Activated CD4-positive, alpha-beta T cell treated with anti-CD3 and anti-CD28 coated beads, Interleukin-2, amount 50 U/mL, for 4 hours (primary cell): ENCODE results near the gene MESD.
"Not testable (repeated sequence)": the region's sequence is repeated elsewhere in the genome, so short reads cannot be mapped to it uniquely, and the experiment has no call there.

ENCODE experiments used
- DNase-seq, 2 experiments: peaks; one replicate each; pipeline ENCODE4 v3.0.0-alpha.2; 2020

The MESD gene

DNA sequence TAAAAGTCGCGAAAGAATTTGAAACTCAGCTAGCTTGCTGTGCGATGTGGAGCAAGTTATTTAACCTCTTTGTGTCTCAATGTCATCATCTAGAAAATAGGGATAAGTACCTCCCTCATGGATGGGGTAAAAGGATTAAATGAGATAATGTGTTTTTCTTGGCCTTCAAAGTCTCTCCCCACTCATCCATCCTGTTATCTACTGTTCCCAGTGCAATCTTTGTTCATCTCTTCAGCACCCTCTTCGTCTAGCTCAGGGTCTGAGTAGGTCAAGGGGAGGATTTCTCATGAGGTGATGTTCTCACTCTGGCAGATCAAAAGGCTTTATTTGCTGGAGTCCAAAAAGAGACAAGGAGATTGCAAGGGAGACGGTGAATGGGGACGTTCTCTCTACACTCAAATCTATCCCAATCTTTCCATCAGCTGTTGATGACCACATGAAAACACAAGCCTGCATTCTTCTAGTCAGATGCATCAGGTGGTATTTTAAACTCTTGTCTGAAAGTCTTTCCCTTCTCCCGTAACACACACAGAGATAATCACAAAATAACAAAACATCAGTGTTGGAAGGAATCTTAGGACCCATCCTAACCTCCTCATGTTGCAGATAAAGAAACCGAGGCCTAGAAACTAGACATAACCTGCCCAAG lies 1.3 kb downstream of the MESD start:
- DNase-seq: no peak

DNA sequence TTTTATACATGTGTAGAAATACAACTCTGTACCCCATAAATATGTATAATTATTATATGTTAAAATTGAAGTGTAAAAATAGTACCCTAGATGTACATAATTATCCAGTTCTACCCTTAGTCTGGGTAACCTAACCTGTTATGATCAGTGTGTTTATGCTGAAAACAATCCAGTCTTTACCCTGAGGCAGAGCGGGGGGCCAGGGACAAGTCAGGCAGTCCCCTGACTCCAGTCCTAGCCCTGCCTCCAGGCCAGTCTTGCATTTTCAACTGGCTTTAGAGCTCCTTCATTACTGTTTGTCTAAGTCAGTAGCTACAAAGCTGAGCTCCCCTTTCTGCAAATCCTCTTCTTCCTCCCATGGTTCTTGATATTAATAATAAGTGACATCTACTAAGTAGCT lies 3.1 kb downstream of the MESD start:
- DNase-seq: no peak

DNA sequence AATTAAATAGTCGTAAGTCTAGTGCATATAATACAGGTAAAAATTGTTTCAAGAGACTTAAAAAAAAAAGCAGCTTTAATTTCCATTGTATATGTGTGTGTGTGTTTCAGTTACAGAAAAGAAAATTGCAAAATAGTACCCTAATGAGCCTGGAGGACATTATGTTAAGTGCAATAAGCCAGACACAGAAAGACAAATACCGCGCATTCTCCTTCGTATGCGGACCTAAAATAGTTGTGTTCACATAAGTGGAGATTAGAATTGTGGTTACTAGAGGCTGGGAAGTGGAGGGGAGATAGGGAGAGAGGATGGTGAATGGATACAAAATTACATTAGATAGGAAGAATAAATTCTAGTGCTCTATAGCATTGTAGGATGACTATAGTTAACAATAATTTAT lies 3.6 kb downstream of the MESD start:
- DNase-seq: no peak

DNA sequence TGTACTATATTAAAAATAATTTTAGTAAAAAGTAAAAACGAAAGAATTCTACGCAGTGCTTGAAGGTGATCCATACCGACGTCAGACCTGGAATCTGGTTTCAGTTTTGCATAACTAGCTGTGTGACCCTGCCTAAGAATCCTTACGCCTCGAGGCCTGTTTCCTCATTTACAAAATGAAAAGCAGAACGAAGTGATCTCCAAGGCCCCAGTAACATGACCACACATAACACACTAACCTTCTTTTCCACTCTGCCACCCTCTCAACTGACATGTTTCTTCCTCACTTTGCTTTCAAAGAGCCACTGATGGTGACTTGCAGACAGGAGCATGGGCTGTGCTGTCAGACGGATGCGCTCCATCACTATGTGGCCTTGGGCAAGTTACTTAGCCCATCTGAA lies 4.8 kb downstream of the MESD start:
- DNase-seq: no peak

DNA sequence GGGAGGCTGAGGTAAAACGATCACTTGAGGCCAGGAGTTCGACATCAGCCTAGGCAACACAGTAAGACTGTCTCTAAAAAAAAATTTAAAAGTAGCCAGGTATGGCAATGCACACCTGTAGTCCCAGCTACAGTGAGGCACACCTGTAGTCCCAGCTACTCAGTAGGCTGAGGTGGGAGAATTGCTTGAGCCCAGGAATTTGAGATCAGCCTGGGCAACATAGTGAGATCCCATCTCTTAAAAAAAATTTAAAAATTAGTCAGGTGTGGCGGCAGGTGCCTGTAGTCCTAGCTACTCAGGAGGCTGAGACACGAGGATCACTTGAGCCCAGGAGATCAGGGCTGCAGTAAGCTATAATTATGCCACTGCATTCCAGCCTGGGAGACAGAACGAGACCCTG lies 6.8 kb downstream of the MESD start:
- no peak for DNase-seq

DNA sequence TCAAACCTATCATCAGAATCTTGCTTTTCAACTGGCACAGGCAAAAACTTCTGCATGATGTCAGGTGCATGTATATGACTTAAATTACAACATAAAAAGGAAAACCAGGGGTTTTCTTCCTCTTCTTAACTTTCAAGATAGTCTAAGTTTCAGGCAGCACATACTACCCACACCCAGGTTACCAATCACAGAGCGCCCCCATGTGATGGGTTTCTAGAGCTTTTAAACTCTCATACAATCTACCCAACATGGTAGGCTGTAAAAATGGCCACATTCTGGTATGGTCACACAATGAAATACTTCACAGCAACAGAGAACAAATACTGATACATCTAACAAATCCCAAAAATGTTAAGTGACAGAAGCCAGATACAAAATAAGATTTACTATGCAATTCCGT lies 7.4 kb downstream of the MESD start:
- no peak for DNase-seq

DNA sequence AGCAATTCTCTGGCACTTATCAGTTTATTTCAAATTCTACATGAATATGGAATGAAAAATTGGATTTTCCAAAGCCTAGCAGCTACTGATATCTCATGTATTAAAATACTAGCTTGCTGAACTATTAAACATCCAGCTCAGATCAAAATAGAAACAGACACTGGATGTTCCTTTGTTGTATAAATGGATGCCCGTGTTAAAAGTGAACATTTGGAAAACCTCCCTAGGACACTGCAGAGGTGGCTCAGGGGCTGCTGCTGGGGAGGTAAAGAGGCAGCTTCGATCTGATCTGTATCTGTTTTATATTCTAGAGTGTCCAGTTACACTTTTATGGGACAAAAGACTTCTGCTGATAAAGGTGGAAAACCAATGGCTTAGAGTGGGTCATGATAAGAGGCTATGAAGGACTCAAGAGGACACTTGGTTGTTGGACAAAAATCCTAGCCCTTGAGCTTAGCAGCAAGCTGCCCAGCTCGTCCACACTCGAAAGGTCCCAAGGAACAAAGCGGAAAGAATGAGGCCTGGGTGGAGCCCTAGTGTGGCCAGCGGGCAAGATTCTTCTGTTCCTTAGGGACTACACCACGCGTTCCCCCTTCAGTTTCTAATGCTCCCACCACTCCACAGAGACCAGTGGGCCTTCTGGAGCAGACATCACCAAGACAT lies 9.9 kb downstream of the MESD start:
- no peak for DNase-seq

DNA sequence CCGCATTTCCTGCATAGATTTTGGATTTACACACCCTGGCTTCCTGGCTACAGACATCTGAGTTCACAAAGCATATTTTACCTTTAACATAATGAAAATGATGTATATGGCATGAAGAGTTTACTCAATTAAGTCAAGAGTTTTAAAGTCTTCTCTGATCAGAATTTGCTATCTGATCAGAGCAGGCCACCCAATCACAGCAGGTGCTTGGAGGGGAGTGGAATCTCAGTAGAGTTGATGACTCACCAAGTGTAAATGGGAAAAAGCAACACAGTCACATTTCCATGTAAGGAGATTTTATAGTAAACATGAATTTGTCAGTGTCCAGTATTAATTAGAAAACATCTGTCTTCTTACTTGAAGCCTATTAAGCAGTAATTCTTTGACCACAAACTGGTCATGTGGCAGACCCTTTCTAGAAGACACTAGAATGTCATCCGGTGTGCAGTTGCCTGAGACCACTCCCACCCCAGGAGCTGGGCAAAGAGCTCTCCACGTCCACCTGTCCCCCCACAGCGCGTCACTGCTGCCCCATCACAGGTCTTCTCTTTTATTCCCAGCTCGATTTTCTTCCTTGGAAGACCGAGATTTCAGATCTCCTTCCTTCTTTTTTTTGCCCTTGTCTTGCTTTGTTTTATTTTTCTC lies 10.8 kb downstream of the MESD start:
- DNase-seq: no peak

DNA sequence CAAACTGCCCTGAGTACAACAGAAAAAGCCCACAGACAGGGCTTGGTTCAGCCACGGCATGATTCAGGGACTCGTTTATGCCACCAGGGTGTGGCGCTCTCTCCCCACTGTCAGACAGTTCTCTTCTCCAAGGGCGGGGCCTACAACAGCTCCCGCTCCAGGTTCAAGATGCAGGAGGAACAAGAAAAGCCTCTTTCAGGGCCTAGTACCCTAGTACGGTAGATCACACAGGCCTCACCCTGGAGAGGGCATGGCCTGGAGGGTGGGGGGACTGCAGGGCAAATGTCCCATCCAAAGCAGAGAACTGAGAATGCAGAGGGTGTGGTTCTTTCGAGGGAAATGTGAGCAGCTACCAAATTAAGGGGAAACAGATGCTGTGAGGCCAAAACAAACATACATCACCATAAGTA lies 12.0 kb downstream of the MESD start:
- peak; percentile 23 to 26 for DNase-seq

DNA sequence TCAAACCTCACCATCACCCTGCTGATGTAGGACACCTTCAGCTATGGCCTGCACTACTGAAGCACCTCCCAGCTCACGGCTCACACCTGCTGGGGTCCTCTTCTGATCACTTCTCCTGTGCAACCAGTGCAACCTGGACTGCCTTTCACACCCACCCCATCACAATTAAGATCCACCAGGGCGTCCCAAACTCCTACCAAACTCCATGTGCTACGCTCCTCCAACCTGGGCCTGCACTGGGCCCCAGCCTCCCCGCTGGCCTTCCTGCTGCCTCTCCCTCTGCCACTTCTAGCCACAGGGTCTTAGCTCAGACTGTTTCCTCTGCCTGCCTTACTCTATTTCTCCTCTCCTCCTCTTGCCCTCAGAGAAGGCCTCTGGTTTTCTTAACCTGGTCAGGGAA lies 12.8 kb downstream of the MESD start:
- DNase-seq: no peak

DNA sequence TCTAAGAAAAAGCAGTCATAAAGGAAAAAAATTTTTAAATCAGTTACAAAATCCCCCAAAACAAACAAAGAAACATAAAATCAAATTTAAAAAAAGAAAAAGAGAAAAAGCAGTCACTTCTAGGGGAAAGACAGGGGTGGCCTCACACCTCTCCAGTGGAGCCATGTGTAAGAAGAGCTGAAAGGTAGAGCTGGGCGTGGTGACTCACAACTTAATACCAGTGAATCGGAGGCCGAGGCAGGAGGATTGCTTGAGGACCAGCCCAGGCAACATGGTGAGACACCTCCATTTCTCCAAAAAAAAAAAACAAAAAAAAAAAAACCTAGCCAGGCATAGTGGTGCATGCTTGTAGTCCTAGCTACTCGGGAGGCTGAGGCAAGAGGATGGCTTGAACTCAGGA lies 14.7 kb downstream of the MESD start:
- no peak for DNase-seq

DNA sequence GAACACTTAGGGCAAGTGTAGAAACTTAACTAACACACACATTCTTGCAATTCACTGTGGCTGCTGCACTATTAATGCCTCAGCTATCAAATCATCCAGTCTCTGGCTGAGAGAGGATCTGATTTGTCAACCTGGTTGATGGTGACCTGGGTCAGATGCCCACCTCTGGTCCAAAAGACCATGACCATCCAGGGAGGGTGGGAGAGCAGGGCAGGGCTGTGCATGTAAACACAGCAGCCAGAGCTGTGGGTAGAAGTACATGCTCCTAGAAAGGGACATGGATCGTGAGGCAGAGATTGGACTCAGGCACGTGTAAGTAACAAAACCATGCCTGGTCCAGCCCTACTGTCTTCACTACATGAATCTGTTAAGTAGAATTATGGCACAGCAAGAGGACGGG lies 17.3 kb downstream of the MESD start:
- no peak for DNase-seq

DNA sequence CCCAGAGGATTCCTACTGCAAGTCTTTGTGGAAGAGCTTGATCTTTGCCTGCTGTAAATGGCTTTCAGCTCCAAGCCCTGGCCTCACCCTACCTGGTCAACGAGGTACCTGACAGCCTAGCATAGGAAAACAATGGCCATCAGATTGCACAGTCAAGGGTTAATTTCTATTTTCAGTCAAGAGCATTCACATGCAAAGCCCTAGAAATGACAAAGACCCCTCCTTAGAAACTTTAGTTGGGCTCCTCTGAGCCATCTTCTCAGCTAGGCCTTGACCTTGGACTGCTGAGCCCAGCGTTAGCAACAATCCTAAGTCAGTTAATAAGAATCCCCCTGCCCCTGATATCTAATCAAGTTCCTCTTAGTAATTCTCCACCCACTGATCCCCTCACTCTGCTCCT lies 18.5 kb downstream of the MESD start:
- no peak for DNase-seq

DNA sequence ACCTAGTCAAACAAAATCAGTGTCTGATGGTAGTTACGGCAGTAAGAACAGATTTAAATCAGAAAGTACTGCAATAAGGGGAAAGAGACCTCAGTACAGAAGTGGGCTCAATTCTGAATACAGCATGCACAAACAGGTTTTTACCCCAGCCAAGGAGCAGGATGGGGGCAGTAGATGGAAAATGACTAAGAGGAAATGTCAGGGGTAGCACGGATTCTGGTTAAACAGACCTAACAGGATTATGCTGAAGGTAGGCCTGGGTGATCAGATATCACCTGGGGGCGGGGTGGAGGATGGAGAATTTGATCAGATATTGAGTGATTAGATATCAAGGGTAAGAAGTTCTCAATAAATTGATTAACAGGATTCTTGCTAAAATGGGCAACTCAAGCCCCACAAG lies 19.0 kb downstream of the MESD start:
- no peak for DNase-seq

DNA sequence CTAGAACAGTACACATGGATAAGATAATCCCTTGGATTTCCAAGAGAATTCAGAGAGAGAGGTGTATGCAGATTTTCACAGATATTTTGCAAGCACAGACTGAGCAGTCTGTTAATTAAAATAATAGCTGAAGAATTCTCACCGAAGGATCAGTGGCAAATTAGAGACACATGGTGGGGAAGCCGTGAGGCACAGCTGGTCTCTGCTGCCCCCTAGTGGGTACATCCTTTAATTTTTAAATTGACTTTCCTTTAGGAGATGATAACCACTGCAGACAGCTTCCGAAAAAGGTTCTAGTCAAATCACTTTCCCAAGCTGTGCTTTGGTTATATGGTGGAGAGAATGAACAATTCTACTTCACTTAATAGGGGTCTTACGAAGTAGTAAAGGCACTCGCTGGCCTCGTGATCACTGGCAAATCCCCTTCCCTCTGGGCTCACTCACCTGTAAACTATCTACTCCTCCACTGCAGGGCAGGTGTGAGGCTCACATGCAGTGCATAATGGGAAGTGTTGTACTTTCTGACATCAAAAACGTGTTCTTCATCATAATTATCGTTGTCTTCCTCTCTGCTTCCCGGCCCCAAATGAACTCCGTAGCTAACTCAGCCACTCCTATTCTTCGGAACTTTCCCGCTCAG lies 19.5 kb downstream of the MESD start:
- DNase-seq: peak; percentile 44 to 51

DNA sequence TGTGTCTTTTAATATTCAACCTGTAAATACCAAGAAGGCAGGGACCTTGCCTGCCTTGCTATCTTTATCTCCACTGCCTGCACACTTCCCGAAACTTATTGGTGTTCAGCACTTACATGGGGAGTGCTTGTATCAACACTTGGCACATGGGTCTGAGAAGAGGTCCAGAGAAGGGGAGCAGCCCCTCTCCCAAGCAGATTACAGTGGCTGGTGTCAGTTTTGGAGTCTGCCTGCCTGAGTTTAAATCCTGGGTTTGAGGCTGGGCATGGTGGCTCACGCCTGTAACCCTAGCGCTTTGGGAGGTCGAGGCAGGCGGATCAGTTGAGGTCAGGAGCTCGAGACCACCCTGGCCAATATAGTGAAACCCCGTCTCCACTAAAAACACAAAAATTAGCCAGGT lies 20.3 kb downstream of the MESD start:
- DNase-seq: no peak

DNA sequence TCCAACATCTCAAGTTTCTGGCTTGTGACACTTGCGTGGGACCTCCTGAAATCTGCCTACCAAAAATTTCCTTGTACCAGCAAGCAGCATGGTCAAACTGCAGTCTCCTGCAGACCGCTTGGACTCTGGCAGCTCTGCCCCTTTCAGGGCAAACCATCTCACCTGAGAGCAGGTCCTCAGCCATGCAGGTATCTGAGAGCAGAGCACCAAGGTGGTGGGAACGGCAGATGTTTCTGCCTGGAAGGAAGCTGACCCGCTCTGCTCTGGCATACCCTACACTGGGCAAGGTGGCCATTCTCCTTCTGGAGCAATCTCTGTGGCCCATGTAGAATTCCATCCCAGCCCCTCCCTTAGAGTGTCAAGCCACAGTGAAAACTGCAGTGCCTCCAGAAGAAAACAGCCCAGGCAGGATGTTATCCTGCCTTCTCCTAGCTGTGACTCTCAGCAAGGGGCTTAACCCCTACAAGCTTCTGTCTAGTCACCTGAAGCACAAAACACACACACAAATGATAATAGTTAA lies 21.6 kb downstream of the MESD start:
- no peak for DNase-seq

DNA sequence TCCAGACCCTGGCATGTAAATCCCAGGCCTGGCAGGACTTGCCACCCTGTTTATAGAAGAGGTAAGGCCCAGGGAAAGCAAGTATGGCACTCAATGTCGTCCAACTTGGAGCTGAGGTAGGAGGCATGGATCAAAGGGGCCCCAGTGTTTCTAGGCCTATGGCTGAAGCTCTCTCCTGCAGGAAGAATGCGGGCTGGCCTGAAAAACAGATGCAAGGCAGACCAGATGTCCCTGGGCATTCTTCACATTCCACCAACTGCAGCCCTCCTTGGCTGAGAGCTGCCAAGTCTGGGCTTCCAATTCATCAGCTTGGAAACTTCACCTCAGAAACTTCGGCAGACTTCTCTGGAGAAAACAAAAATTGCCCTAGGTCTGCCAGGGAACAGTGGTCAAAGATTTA lies 22.2 kb downstream of the MESD start:
- DNase-seq: no peak

DNA sequence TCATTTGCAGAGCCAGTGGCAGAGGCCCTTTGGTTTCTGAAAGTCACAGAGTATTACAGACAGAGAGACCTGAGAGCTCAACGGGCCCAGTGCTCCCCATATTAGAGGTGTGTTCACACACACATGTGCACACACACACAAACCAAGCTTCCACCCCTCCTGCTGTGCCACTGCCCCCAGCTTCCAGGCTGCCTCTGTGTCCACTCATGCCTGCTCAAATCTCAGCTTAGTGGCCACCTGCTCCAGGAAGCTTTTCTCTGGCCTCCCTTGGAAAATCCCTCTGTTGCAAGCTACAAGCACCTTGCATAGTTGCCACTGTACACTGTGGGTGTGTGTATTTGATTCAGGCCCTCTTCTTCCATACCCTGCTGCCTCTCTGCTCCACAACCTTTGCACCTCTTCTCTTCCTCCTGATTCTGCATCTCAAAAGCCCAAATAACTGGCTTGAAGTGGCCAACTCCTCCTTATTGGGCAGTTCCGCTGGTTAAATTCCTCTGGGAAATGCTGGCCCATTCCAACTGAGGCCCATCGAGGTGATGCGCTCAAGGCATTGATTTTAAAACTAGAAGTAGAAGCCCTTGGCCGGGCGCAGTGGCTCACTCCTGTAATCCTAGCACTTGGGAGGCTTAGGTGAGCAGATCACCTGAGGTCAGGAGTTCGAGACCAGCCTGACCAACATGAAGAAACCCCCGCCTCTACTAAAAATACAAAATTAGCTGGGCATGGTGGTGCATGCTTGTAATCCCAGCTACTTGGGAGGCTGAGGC lies 23.0 kb downstream of the MESD start:
- DNase-seq: no peak

DNA sequence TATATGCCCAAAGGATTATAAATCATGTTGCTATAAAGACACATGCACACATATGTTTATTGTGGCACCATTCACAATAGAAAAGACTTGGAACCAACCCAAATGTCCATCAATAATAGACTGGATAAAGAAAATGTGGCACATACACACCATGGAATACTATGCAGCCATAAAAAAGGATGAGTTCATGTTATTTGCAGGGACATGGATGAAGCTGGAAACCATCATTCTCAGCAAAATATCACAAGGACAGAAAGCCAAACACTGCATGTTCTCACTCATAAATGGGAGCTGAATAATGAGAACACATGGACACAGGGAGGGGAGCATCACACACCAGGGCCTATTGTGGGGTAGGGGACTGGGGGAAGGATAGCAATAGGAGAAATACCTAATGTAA lies 24.2 kb downstream of the MESD start:
- DNase-seq: not testable (repeated sequence)

DNA sequence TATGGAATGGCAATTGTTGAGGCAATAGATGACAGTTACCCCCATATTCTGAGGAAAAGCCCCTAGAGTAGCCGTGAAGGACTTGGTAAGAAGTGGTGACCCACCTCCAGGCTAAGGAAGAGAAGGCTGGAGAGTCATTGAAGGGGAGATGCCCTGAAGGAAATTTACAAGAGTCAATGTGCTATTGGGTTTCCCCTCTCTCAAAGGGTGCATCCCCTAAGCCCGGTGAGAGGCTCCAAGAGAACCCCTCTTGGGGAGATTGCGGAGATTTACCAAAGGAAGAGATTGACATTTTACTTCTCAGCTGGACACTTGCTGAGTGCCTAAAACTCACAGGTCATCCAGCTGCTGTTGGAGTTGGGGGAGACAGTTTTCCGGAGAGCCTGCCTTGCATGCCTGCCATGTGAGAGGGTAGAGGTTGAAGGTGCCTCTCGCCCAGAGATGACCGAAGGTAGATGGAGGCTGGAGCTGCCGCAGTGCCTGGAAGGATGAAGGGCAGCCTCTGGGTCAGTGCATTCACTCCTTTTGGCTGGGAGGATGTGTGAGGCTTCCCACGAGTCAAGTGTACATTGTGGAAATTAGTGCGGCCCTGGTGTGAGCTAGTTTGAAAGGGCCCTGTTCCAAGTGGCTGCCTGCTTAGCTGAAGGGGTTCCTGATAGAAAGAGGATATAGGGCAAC lies 30.7 kb downstream of the MESD start:
- DNase-seq: no peak

DNA sequence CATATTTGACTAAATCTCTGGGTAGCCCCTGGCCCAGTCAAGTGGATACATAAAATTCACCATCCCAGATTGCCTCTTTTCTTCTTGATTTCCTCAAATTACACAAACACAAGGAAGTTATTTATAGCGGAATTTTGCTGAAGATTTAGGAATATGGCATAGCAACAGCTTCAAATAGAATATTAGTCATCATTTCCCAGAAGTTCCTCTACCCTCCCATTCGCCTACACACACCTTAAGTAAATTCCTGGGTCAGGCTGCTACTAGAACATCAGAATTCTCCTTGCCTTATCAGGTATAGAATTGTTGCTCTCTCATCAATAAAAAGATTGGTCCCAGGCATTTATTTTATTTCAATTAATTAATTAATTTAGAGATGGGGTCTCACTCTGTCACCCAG lies 31.6 kb downstream of the MESD start:
- no peak for DNase-seq

DNA sequence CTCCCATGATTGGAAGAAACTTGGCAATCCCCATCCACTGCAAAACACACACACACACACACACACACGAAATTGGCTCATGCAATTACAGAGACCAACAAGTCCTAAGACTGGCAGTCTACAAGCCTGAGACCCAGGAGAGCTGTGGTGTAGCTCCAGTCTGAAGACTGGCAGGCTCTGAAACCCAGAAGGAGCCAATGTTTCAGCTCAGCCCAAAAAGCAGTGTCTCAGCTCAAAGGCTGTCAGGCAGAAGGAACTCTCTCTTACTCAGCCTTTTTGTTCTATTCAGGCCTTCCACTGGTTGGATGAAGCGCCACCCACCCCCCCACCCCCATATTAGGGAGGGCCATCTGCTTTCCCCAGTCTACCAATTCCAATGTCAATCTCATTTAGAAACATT lies 32.1 kb downstream of the MESD start:
- no peak for DNase-seq
